H9 (cell line): ENCODE data around the gene TPD52L2. TPM values are rescaled to one million over a fixed set of nuclear protein-coding genes. Genes with fewer than 3 reads are reported as not detected.

Source experiments
- DNase-seq: peaks from one replicate; pipeline ENCODE4 v3.0.0-alpha.2; 2017
- H2AFZ ChIP-seq: one replicate; pipeline ENCODE4 v1.6.1; 2013; ENCODE audit warnings: mild to moderate bottlenecking, low read length, control low read depth, moderate library complexity
- H2AK5ac ChIP-seq: 2 replicates; pipeline ENCODE4 v1.6.1; 2013; ENCODE audit warnings: low read length, control low read depth, mixed read lengths; ENCODE audit not compliant: insufficient read length
- H2BK120ac ChIP-seq: one replicate; pipeline ENCODE4 v1.6.1; 2013; ENCODE audit warnings: low read depth, mild to moderate bottlenecking, low read length, control low read depth, inconsistent platforms; ENCODE audit not compliant: poor library complexity, severe bottlenecking
- H2BK12ac ChIP-seq: 2 replicates; pipeline ENCODE4 v1.6.1; 2013; ENCODE audit warnings: low read length, control low read depth, mixed read lengths, low read depth; ENCODE audit not compliant: insufficient read length
- H2BK15ac ChIP-seq: 2 replicates; pipeline ENCODE4 v1.6.1; 2013; ENCODE audit warnings: low read depth, low read length, control low read depth
- H2BK20ac ChIP-seq: one replicate; pipeline ENCODE4 v1.6.1; 2013; ENCODE audit warnings: low read depth, mild to moderate bottlenecking, low read length, control low read depth, inconsistent platforms; ENCODE audit not compliant: poor library complexity, severe bottlenecking
- H2BK5ac ChIP-seq: 2 replicates; pipeline ENCODE4 v1.6.1; 2013; ENCODE audit warnings: low read length, control low read depth, mixed read lengths; ENCODE audit not compliant: insufficient read length
- H3K14ac ChIP-seq: 2 replicates; pipeline ENCODE4 v1.6.1; 2013; ENCODE audit warnings: low read length, control low read depth; ENCODE audit not compliant: insufficient read depth
- H3K18ac ChIP-seq: 2 replicates; pipeline ENCODE4 v1.6.1; 2013; ENCODE audit warnings: low read depth, mild to moderate bottlenecking, mixed read lengths, low read length, control low read depth; ENCODE audit not compliant: insufficient read length
- H3K23ac ChIP-seq: 2 replicates; pipeline ENCODE4 v1.6.1; 2013; ENCODE audit warnings: low read length, control low read depth, mixed read lengths, low read depth; ENCODE audit not compliant: insufficient read length
- H3K23me2 ChIP-seq: 2 replicates; pipeline ENCODE4 v1.6.1; 2013; ENCODE audit warnings: low read depth, mild to moderate bottlenecking, mixed read lengths, low read length, control low read depth; ENCODE audit not compliant: insufficient read length, poor library complexity, severe bottlenecking
- H3K27ac ChIP-seq: 2 replicates; pipeline ENCODE4 v1.5.1; 2013; ENCODE audit warnings: low read length, control low read depth, mixed read lengths, low read depth; ENCODE audit not compliant: insufficient read length
- H3K27me3 ChIP-seq: 2 replicates; pipeline ENCODE4 v1.6.1; 2013; ENCODE audit warnings: low read length, control low read depth, inconsistent platforms; ENCODE audit not compliant: insufficient read depth
- H3K4ac ChIP-seq: 2 replicates; pipeline ENCODE4 v1.6.1; 2013; ENCODE audit warnings: low read depth, mild to moderate bottlenecking, control low read depth, inconsistent platforms, low read length, moderate library complexity
- H3K4me1 ChIP-seq: 2 replicates; pipeline ENCODE4 v1.6.1; 2013; ENCODE audit warnings: low read length, control low read depth, inconsistent platforms; ENCODE audit not compliant: insufficient read depth
- H3K4me2 ChIP-seq: 2 replicates; pipeline ENCODE4 v1.6.1; 2013; ENCODE audit warnings: low read length, control low read depth, mixed read lengths; ENCODE audit not compliant: insufficient read length, insufficient read depth
- H3K56ac ChIP-seq: 2 replicates; pipeline ENCODE4 v1.6.1; 2013; ENCODE audit warnings: low read depth, mild to moderate bottlenecking, mixed read lengths, low read length, control low read depth; ENCODE audit not compliant: insufficient read length
- H3K79me1 ChIP-seq: 2 replicates; pipeline ENCODE4 v1.6.1; 2013; ENCODE audit warnings: low read depth, mild to moderate bottlenecking, moderate library complexity, low read length, control low read depth, inconsistent platforms; ENCODE audit not compliant: insufficient read depth, poor library complexity, severe bottlenecking
- H3K79me2 ChIP-seq: 2 replicates; pipeline ENCODE4 v1.6.1; 2013; ENCODE audit warnings: low read length, control low read depth, inconsistent platforms; ENCODE audit not compliant: insufficient read depth
- H3K9ac ChIP-seq: 2 replicates; pipeline ENCODE4 v1.6.1; 2013; ENCODE audit warnings: low read length, control low read depth, mixed read lengths; ENCODE audit not compliant: insufficient read length; ENCODE audit errors: extremely low read depth
- H3K9me3 ChIP-seq: one replicate; pipeline ENCODE4 v1.6.1; 2013; ENCODE audit warnings: low read depth, low read length, inconsistent platforms; ENCODE audit not compliant: control insufficient read depth
- H3T11ph ChIP-seq: one replicate; pipeline ENCODE4 v1.6.1; 2013; ENCODE audit warnings: mild to moderate bottlenecking, low read length, control low read depth, inconsistent platforms
- H4K20me1 ChIP-seq: one replicate; pipeline ENCODE4 v1.6.1; 2013; ENCODE audit not compliant: control insufficient read depth, insufficient read length, insufficient read depth
- H4K5ac ChIP-seq: 2 replicates; pipeline ENCODE4 v1.6.1; 2013; ENCODE audit warnings: low read depth, mild to moderate bottlenecking, mixed read lengths, low read length, control low read depth; ENCODE audit not compliant: insufficient read length
- H4K8ac ChIP-seq: replicated peaks from 2 replicates; pipeline ENCODE4 v1.6.1; 2013; ENCODE audit warnings: low read length, control low read depth, mixed read lengths, low read depth; ENCODE audit not compliant: insufficient read length
- H4K91ac ChIP-seq: 2 replicates; pipeline ENCODE4 v1.6.1; 2013; ENCODE audit warnings: low read depth, mild to moderate bottlenecking, moderate library complexity, mixed read lengths, low read length, control low read depth; ENCODE audit not compliant: insufficient read length
- H3K27ac Mint-ChIP-seq, 3 experiments: 2 replicates in 2 of 3; 3 replicates in 1 of 3; pipeline ENCODE4 v1.8.0; 2020 to 2021; ENCODE audit warnings: mixed read lengths in 3 of 3, mild to moderate bottlenecking in 1 of 3, moderate library complexity in 1 of 3
- H3K27me3 Mint-ChIP-seq: 2 replicates; pipeline ENCODE4 v1.8.0; 2021; ENCODE audit warnings: low read depth, mild to moderate bottlenecking, moderate library complexity, mixed read lengths
- H3K36me3 Mint-ChIP-seq, 3 experiments: 2 replicates in 2 of 3; 3 replicates in 1 of 3; pipeline ENCODE4 v1.8.0; 2020 to 2021; ENCODE audit warnings: low read depth in 3 of 3, mixed read lengths in 3 of 3; ENCODE audit not compliant: insufficient read depth in 1 of 3
- H3K4me1 Mint-ChIP-seq, 2 experiments: 2 replicates each; pipeline ENCODE4 v1.8.0; 2020; ENCODE audit warnings: mixed read lengths in 2 of 2
- H3K4me3 Mint-ChIP-seq, 2 experiments: 2 replicates in 1 of 2; 3 replicates in 1 of 2; pipeline ENCODE4 v1.8.0; 2020 to 2021; ENCODE audit warnings: mild to moderate bottlenecking in 2 of 2, mixed read lengths in 2 of 2, moderate library complexity in 1 of 2
- H3K9me3 Mint-ChIP-seq, 2 experiments: 2 replicates in 1 of 2; 3 replicates in 1 of 2; pipeline ENCODE4 v1.8.0; 2020; ENCODE audit warnings: mild to moderate bottlenecking in 2 of 2, mixed read lengths in 2 of 2, moderate library complexity in 1 of 2
- WGBS: extraction: QIAGEN DNeasy Blood & Tissue Kit; methylation state at CpG from one replicate; pipeline ENCODE4 v1.1.7; 2013; ENCODE audit warnings: missing lambda C conversion rate, low lambda C conversion rate, mixed read lengths; ENCODE audit not compliant: insufficient read length; ENCODE audit errors: extremely low coverage; 5-methylcytosine and 5-hydroxymethylcytosine counted together
- total RNA-seq: library from RNA; stranded (reverse); gene quantifications from 2 replicates; pipeline ENCODE4 v1.2.1, GENCODE V29; 2021
- TF ChIP-seq, protein P1 (sequence below): fragments of 200-600 bp; sonication (generic); conservative IDR thresholded peaks from 3 replicates; pipeline ENCODE4 v1.8.0; 2021; ENCODE audit warnings: antibody characterized with exemption, mild to moderate bottlenecking

TPD52L2 gene
- total RNA-seq, 1 experiment from 2014 or later, result 94.1 TPM

DNA sequence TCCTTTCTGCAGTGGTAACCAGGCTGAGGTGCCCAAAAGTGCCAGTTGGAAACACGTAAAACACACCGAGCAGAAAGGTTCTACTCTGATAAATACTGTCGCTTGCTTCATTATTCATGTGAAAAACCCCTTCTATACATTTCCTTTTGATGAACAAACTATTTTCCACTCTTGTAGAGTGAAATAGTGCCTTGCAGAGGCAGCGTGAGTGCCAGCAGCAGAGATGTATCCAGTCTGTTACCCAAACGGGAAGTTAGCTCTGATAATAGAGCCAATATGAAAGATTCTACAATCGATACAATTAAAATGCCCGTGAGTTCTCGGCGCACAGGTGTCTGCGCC, 35.5 kb upstream of the TPD52L2 start:
- Histone ChIP-seq H3K18ac (no peak overlapping the region), H3K23me2 (peaks cover 8% of the 10 kb centered on the region), H2BK12ac (no peak overlapping the region), H3K4ac (no peak overlapping the region), H4K20me1 (no peaks in the 10 kb centered on the region), H3K4me1 (peaks cover 4% of the 10 kb centered on the region; the same call in 1 of the 2 replicates), H2BK120ac (no peak overlapping the region), H3K56ac (no peak overlapping the region), H2BK15ac (no peak overlapping the region), H2BK5ac (no peak overlapping the region), H3K23ac (no peak overlapping the region), H3T11ph (no peak overlapping the region), H3K9ac (no peak overlapping the region), H3K9me3 (no peaks in the 10 kb centered on the region), H2AK5ac (no peak overlapping the region), H2BK20ac (no peak overlapping the region), H3K27me3 (peaks cover 4% of the 10 kb centered on the region; the same call in 1 of the 2 replicates), H4K5ac (no peak overlapping the region), H3K79me1 (peaks cover 4% of the 10 kb centered on the region), H4K8ac (no peak overlapping the region), H3K14ac (no peak overlapping the region), H2AFZ (no peak overlapping the region), H4K91ac (no peak overlapping the region), H3K4me2 (peak overlapping the region; percentile 65), H3K27ac (no peak overlapping the region), H3K79me2 (peaks cover 11% of the 10 kb centered on the region; the same call in 1 of the 2 replicates)
- TF ChIP-seq, protein P1, sequence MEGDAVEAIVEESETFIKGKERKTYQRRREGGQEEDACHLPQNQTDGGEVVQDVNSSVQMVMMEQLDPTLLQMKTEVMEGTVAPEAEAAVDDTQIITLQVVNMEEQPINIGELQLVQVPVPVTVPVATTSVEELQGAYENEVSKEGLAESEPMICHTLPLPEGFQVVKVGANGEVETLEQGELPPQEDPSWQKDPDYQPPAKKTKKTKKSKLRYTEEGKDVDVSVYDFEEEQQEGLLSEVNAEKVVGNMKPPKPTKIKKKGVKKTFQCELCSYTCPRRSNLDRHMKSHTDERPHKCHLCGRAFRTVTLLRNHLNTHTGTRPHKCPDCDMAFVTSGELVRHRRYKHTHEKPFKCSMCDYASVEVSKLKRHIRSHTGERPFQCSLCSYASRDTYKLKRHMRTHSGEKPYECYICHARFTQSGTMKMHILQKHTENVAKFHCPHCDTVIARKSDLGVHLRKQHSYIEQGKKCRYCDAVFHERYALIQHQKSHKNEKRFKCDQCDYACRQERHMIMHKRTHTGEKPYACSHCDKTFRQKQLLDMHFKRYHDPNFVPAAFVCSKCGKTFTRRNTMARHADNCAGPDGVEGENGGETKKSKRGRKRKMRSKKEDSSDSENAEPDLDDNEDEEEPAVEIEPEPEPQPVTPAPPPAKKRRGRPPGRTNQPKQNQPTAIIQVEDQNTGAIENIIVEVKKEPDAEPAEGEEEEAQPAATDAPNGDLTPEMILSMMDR, result no peak
- WGBS, result no CpG with 5 or more reads among the region's 10 CpGs
- H3K27me3 Mint-ChIP-seq, result peaks cover 38% of the 10 kb centered on the region
- peak overlapping the region; percentile 84 to 87 for H3K4me3 Mint-ChIP-seq
- H3K9me3 Mint-ChIP-seq, result no peaks in the 10 kb centered on the region; a peak in 2 of 5 replicates
- H3K36me3 Mint-ChIP-seq, result no peaks in the 10 kb centered on the region; a peak in 3 of 7 replicates
- H3K4me1 Mint-ChIP-seq, result peaks cover 30 to 33% of the 10 kb centered on the region in 2 experiments
- no peak for DNase-seq
- no peak overlapping the region for H3K27ac Mint-ChIP-seq
